Esophagus squamous epithelium (tissue), 5 donors: ENCODE data around the gene ZBTB4. TPM values are rescaled to one million over a fixed set of nuclear protein-coding genes. Genes with fewer than 3 reads are reported as not detected.
A peak's percentile ranks its signal among the peaks of the same experiment; 100 is the strongest.

Experiments
- DNase-seq: peaks from one replicate; lab custom pipeline; 2025; lab: John Stamatoyannopoulos, UW
- H3K27ac ChIP-seq, 4 donors: fragments of 200-600 bp; sonication (generic); one replicate each; pipeline ENCODE4 v1.5.1; 2016 to 2019; ENCODE audit warnings: mild to moderate bottlenecking in 1 of 4
- H3K27me3 ChIP-seq, 4 donors: fragments of 200-600 bp; sonication (generic); 1 replicate in 3 of 4; 2 replicates in 1 of 4; pipeline versions ENCODE4 v1.5.1 to v1.6.0; 2017 to 2021; ENCODE audit warnings: antibody characterized with exemption in 1 of 4
- H3K36me3 ChIP-seq, 3 donors: fragments of 200-600 bp; sonication (generic); one replicate each; pipeline ENCODE4 v1.5.1; 2016 to 2019
- H3K4me1 ChIP-seq, 3 donors: fragments of 200-600 bp; sonication (generic); one replicate each; pipeline ENCODE4 v1.5.1; 2017 to 2019
- H3K4me3 ChIP-seq, 4 donors: fragments of 200-600 bp; sonication (generic); 1 replicate in 3 of 4; 2 replicates in 1 of 4; pipeline ENCODE4 v1.5.1; 2016 to 2019; ENCODE audit warnings: mild to moderate bottlenecking in 2 of 4, moderate library complexity in 1 of 4
- H3K9me3 ChIP-seq, 3 donors: fragments of 200-600 bp; sonication (generic); one replicate each; pipeline ENCODE4 v1.5.1; 2016 to 2019
- CTCF ChIP-seq, 6 experiments: fragments of 450-650 bp in 4 of 6; fragments of 200-600 bp in 2 of 6; sonication (generic) in 2 of 6; IDR thresholded peaks; one replicate each; pipeline ENCODE4 v1.5.1; 2016 to 2019; ENCODE audit warnings: antibody characterized with exemption in 6 of 6, mild to moderate bottlenecking in 4 of 6, moderate library complexity in 4 of 6
- POLR2A ChIP-seq, 4 donors: fragments of 450-650 bp; IDR thresholded peaks; one replicate each; pipeline ENCODE4 v1.6.1; 2017; ENCODE audit warnings: antibody characterized with exemption in 4 of 4, mild to moderate bottlenecking in 4 of 4, moderate library complexity in 3 of 4
- WGBS, 2 donors: methylation state at CpG; one replicate each; pipeline ENCODE4 v1.1.5; 2018; 5-methylcytosine and 5-hydroxymethylcytosine counted together
- intact Hi-C: fragments of 100-400 bp; cut with DNase I; formaldehyde crosslinking; loops from one replicate; pipeline ENCODE4 v1.15.0; 2022
- total RNA-seq, 4 donors: library from RNA; depleted of rRNA; stranded (reverse); fragments of >200 nt; gene quantifications; one replicate each; pipeline ENCODE4 v1.1.0, GENCODE V29; 2016
- donor health status: DM: yes; HTN: yes; CAD: no.

The ZBTB4 gene
- total RNA-seq, 4 donors from 2014 or later: 13.4 to 35.1 (median 28.5) TPM

DNA sequence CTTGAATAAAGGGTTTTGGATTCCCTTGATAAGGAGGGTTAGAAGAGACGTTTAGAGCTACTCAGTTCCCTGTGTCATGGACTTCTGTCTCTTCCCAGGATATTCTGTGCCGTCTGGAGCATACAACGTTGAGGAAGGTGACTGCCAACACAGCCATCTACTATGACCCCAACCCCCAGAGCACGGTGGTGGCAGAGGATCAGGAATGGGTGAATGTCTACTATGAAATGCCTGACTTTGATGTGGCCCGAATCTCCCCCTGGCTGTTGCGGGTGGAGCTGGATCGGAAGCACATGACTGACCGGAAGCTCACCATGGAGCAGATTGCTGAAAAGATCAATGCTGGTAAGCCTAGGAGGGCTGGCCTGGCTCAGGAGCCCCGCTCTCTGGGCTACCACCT lies 29.4 kb upstream of the ZBTB4 start:
- intact Hi-C loops: no loop called here
- H3K4me3 ChIP-seq: no peak overlapping the region

DNA sequence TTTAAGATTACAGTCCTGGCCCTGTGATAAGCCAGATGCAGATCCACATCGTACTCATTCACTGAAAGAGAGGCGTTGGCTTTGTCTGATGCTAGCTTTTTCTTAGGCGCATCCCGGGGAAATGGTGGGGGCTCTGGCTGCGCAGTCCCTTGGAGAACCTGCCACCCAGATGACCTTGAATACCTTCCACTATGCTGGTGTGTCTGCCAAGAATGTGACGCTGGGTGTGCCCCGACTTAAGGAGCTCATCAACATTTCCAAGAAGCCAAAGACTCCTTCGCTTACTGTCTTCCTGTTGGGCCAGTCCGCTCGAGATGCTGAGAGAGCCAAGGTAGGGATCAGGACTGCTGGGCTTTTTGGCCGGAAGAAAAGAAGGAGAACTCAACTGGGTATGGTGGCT lies 28.7 kb upstream of the ZBTB4 start:
- Histone ChIP-seq H3K27me3 (no peaks in the 10 kb centered on the region), H3K4me1 (peaks cover 0 to 4% (median 0%) of the 10 kb centered on the region in 3 donors), H3K9me3 (no peaks in the 10 kb centered on the region), H3K36me3 (peaks cover 61 to 100% (median 82%) of the 10 kb centered on the region in 3 donors), H3K4me3 (no peak overlapping the region), H3K27ac (no peak overlapping the region)
- intact Hi-C loops: no loop called here
- TF ChIP-seq POLR2A (IDR thresholded peaks at IDR 0.05) (no peak), CTCF (IDR thresholded peaks at IDR 0.05) (no peak)
- no peak for DNase-seq
- WGBS, 2 donors: 46 to 72% methylated on average over 7 to 8 of the region's 11 CpGs

More for the DNA sequence above, 29.4 kb upstream of the ZBTB4 start:
- DNase-seq: no peak
- Histone ChIP-seq H3K4me1 (peaks cover 0 to 4% (median 0%) of the 10 kb centered on the region in 3 donors), H3K27ac (peak overlapping the region in 2 of 4 donors; percentile 4 to 36), H3K36me3 (peaks cover 59 to 100% (median 75%) of the 10 kb centered on the region in 3 donors), H3K9me3 (no peaks in the 10 kb centered on the region), H3K27me3 (no peaks in the 10 kb centered on the region)
- WGBS, 2 donors: 84 to 91% methylated on average over 8 to 9 of the region's 9 CpGs
- TF ChIP-seq POLR2A (IDR thresholded peaks at IDR 0.05) (no peak), CTCF (IDR thresholded peaks at IDR 0.05) (no peak)

DNA sequence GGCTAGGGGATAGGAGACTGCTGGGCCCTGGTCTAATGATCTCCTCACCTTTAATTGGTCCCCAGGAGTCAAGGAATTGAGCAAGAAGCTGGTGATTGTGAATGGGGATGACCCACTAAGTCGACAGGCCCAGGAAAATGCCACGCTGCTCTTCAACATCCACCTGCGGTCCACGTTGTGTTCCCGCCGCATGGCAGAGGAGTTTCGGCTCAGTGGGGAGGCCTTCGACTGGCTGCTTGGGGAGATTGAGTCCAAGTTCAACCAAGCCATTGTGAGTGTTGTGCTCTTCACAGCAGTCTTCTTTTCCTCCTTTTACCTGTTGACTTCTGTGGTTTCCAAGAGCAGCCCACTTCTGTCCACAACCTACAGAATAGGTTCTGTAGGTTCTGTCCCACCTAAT lies 24.1 kb upstream of the ZBTB4 start:
- no peaks in the 10 kb centered on the region for H3K27me3 ChIP-seq
- H3K4me3 ChIP-seq: no peak overlapping the region
- no peak overlapping the region for H3K27ac ChIP-seq
- intact Hi-C loops: no loop called here
- H3K4me1 ChIP-seq: peaks cover 0 to 4% (median 0%) of the 10 kb centered on the region in 3 donors
- 93% methylated on average over 8 of the region's 8 CpGs for WGBS, 2 donors
- peaks cover 62 to 100% (median 79%) of the 10 kb centered on the region in 3 donors for H3K36me3 ChIP-seq
- TF ChIP-seq POLR2A (IDR thresholded peaks at IDR 0.05) (no peak), CTCF (IDR thresholded peaks at IDR 0.05) (no peak)
- no peaks in the 10 kb centered on the region for H3K9me3 ChIP-seq
- DNase-seq: no peak

- Histone ChIP-seq H3K36me3 (peaks cover 61 to 100% (median 80%) of the 10 kb centered on the region in 3 donors), H3K27me3 (no peaks in the 10 kb centered on the region), H3K9me3 (no peaks in the 10 kb centered on the region), H3K4me3 (no peak overlapping the region), H3K4me1 (no peaks in the 10 kb centered on the region), H3K27ac (no peak overlapping the region)
- intact Hi-C loops: no loop called here
- 70 to 84% methylated on average over 2 to 10 of the region's 14 CpGs for WGBS, 2 donors
- TF ChIP-seq POLR2A (IDR thresholded peaks at IDR 0.05) (no peak), CTCF (IDR thresholded peaks at IDR 0.05) (peak in 1 of 6 experiments; percentile 35)
- DNase-seq: no peak
Measured at GRCh38 chr17:7502987-7503386, 23.6 kb upstream of the ZBTB4 start.

- H3K36me3 ChIP-seq: peaks cover 67 to 100% (median 86%) of the 10 kb centered on the region in 3 donors
- H3K4me3 ChIP-seq: no peak overlapping the region
- no peaks in the 10 kb centered on the region for H3K4me1 ChIP-seq
- H3K27ac ChIP-seq: no peak overlapping the region
- intact Hi-C loops: no loop called here
- DNase-seq: no peak
- TF ChIP-seq POLR2A (IDR thresholded peaks at IDR 0.05): no peak
- TF ChIP-seq CTCF (IDR thresholded peaks at IDR 0.05): no peak
- no peaks in the 10 kb centered on the region for H3K27me3 ChIP-seq
- H3K9me3 ChIP-seq: no peaks in the 10 kb centered on the region
- WGBS, 2 donors: 88 to 92% methylated on average over 8 to 16 of the region's 20 CpGs
Measured at GRCh38 chr17:7502171-7502847, 22.9 kb upstream of the ZBTB4 start.
